Hindlimb muscle (tissue), 1 donor: ENCODE data around the gene SCGB2A2. TPM values are rescaled to one million over a fixed set of nuclear protein-coding genes. Genes with fewer than 3 reads are reported as not detected.

Source experiments
- DNase-seq: peaks from one replicate; pipeline ENCODE4 v3.0.0-alpha.2; 2013
- polyA plus RNA-seq: library from polyadenylated mRNA; unstranded; fragments of 120-200 nt; gene quantifications from one replicate; pipeline ENCODE4 v1.2.1, GENCODE V29; 2013; ENCODE audit not compliant: insufficient read length

SCGB2A2 gene
- polyA plus RNA-seq, 1 donor = not detected

DNA sequence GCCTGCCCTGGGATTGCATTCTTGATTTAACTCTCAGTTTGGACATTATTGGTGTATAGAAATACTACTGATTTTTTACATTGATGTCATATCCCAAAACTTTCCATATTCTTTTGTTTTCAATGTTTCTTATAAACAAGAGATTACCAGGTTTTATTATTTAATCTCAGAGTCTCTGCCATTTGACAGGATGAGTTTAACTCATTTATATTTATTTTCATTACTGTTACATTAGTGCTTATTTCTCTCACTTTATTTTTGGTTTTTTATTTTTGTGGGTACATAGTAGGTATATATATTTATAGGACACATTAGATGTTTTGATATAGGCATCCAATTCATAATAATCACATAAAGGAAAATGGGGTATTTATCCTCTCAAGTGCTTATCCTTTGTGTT is 38.0 kb downstream of the SCGB2A2 start:
- no peak for DNase-seq

DNA sequence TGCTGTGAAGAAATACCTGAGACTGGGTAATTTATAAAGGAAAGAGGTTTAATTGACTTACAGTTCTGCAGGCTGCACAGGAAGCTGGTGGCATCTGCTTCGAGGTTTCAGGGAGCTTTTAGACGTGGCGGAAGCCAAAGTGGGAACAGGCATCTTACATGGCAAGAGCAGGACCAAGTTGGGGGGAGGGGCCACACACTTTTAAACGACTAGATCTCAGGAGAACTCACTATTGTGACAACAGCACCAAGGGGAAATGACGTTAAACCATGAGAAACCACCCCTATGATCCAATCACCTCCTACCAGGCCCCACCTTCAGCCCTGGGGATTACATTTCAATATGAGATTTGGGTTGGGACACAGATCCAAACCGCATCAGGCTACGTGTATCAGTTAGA is 40.0 kb downstream of the SCGB2A2 start:
- DNase-seq = no peak

DNA sequence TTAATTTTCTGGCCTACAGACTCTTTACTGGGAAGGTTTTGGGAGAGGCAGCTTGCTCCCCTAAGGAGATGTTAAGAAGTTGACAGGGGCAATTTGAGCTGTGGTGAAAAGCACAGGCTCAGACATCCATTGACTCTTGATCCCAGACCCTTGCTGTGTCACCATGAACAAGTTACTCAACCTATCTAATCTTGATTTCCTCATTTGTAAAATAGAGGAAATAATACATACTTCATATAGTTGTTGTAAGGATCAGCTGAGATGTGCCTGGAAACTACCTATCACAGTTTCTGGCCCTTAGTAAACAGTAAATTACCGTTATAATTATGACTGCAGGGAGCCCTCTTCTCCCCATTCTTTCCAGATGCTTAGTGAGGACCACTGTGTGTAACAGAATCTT is 45.5 kb downstream of the SCGB2A2 start:
- no peak for DNase-seq

DNA sequence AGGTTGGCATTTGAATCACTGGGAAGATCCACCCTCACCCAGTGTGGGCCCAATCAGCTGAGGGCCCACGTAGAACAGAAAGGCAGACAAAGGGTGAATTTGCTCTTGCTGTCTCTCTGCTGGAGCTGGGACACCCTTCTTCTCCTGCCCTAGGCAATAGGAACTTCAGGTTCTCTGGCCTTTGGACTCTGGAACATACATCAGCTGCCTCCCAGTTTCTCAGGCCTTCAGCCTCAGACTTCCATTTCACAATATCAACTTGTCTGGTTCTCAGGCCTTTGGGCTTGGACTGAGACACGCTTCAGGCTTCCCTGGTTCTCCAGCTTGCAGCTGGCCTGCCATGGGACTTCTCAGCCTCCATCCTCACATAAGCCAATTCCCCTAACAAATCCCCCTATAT is 52.6 kb downstream of the SCGB2A2 start:
- no peak for DNase-seq

Other genes with a start within 250 kb of the SCGB2A2 start
- 18.2 TPM for gene INCENP, start 146.1 kb upstream of the SCGB2A2 start, polyA plus RNA-seq
- not detected for gene SCGB1D1, start 79.9 kb upstream of the SCGB2A2 start, polyA plus RNA-seq
- not detected for gene SCGB2A1, start 61.5 kb upstream of the SCGB2A2 start, polyA plus RNA-seq
- not detected for gene SCGB1D2, start 27.9 kb upstream of the SCGB2A2 start, polyA plus RNA-seq
- not detected for gene SCGB1D4, start 28.9 kb downstream of the SCGB2A2 start, polyA plus RNA-seq
- 3.5 TPM for gene ASRGL1, start 67.3 kb downstream of the SCGB2A2 start, polyA plus RNA-seq
- not detected for gene SCGB1A1, start 148.9 kb downstream of the SCGB2A2 start, polyA plus RNA-seq